GM06990 (cell line): Measurements from ENCODE around the gene ZNF556.
A peak's percentile ranks its signal among the peaks of the same experiment; 100 is the strongest.

Source experiments
- DNase-seq: peaks from one replicate; pipeline ENCODE4 v3.0.0-alpha.2; 2011; ENCODE audit not compliant: insufficient read length; ENCODE audit errors: extremely low read depth
- H3K27me3 ChIP-seq: replicated peaks from 2 replicates; pipeline ENCODE4 v1.6.0; 2011; ENCODE audit warnings: low read length; ENCODE audit not compliant: control insufficient read depth, insufficient read depth
- H3K36me3 ChIP-seq: 2 replicates; pipeline ENCODE4 v1.5.1; 2011; ENCODE audit warnings: low read length; ENCODE audit not compliant: control insufficient read depth, insufficient read depth
- H3K4me3 ChIP-seq: replicated peaks from 2 replicates; pipeline ENCODE4 v1.5.1; 2011; ENCODE audit warnings: low read depth, mild to moderate bottlenecking, control low read depth, low read length
- TF ChIP-seq, protein P1 (sequence below): IDR thresholded peaks from 2 replicates; pipeline ENCODE4 v1.5.1; 2011; ENCODE audit warnings: low read length, control low read depth, mild to moderate bottlenecking, inconsistent platforms; ENCODE audit not compliant: insufficient read depth, poor library complexity, severe bottlenecking

Gene ZNF556

DNA sequence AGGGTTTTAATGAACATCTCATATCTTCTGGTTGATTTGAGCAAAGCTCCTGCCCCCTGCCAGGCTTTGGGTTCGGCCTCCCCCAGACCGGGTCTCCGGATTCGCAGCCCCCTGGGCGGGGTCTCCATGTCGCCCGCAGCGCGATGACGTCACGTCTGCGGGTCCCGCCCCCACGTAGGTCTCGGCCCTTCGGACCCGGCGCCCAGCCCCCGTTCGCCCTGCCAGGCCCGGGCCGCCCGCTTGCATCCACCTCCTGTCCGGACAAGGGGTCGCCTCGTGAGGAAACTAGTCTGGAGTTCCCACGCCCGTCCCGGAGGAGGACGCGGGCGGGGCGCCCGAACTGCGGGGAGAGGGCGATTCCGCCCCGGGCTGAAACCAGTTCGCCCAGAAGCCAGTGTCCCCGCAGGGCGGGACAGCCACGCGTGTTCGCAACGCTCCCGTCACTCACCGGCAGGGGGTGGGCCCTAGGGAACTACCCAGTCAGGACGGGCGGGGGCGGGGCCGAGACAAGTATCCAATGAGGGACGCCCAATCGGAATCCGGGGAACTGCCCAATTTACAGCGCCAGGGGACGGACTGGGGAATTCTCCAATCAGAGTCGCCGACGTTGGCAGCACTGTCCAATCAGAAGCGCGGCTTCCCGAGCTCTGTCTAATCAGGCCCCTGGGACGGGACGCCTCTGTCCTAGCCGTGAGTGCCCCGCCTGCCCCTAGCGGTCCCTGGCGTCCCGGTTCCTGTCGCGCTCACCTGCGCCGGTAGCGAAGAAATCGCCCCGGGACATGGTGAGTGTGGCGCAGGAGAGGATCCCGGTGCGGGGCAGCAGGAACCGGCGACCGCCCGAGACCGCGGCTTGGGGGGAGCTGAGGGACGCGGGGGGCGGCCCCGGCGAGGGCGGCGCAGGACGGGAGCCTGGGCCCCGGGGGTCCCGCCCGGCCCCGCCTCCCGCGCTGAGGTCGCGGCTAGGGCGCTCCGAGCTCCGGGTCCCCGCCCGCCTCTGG is 26.0 kb upstream of the ZNF556 start, which contains the start of gene ZNF555:
Gene ZNF555, plus strand, starts transcription at position 682 of the 998 bp plus-strand sequence. Its CDS starts 98 bp downstream, at position 780.
- Histone ChIP-seq H3K36me3 (no peaks in the 10 kb centered on the region), H3K4me3 (peak within 1 kb of the TSS; percentile 81), H3K27me3 (no peaks in the 10 kb centered on the region)
- DNase-seq: peak; percentile 96
- TF ChIP-seq, protein P1, sequence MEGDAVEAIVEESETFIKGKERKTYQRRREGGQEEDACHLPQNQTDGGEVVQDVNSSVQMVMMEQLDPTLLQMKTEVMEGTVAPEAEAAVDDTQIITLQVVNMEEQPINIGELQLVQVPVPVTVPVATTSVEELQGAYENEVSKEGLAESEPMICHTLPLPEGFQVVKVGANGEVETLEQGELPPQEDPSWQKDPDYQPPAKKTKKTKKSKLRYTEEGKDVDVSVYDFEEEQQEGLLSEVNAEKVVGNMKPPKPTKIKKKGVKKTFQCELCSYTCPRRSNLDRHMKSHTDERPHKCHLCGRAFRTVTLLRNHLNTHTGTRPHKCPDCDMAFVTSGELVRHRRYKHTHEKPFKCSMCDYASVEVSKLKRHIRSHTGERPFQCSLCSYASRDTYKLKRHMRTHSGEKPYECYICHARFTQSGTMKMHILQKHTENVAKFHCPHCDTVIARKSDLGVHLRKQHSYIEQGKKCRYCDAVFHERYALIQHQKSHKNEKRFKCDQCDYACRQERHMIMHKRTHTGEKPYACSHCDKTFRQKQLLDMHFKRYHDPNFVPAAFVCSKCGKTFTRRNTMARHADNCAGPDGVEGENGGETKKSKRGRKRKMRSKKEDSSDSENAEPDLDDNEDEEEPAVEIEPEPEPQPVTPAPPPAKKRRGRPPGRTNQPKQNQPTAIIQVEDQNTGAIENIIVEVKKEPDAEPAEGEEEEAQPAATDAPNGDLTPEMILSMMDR: peak; percentile 64

DNA sequence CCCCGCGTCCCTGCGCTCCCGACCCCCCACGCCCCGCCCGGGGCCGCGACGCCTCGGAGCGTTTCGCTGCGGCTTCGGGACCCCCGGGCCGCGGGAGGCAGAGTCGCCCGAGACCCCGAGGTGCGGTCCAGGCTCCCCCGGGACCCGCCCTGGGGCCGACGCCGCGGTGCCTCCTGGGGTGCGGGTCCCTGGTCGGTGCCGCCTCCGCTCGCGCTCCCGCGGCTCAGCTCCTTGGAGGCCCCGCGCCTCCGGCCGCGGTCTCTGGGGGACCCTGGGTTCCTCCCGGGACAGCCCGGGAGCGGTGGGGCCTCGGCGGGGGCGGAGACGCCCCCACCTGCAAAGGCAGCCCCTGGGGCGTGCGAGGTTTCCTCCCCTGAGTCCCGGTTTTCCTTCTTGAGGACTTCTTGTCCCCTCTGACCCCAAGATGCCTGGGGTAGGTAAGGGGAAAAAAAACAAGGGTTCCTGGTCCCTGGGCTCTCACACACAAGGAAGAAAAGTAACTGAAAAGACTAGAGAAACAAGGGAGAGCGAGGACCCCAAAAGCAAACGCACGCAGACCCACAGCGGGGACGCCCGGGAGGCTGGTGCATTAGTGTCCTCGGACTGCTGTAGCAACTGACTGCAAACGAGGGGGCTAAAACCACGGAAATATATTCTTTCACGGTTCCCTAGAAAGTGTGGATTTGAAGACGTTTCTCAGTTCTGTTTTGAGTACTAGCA is 25.1 kb upstream of the ZNF556 start:
- no peak for DNase-seq
- TF ChIP-seq, protein P1: no peak

DNA sequence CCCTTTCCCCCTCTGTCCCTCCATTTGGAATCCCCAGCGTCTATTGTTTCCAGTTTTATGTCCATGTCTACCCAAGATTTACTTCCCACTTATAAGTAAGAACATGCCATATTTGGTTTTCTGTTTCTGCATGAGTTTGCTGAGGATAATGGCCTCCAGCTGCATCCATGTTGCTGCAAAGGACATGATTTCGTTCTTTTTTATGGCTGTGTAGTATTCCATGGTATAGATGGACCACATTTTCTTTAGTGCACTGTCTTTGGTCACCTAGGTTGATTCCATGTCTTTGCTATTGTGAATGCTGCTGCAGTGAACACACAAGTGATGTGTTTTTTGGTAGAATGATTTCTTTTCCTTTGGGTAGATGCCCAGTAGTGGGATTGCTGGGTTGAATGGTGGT is 22.0 kb upstream of the ZNF556 start:
- no peaks in the 10 kb centered on the region for H3K36me3 ChIP-seq
- no peak overlapping the region for H3K4me3 ChIP-seq
- TF ChIP-seq, protein P1: no peak
- H3K27me3 ChIP-seq: no peaks in the 10 kb centered on the region
- no peak for DNase-seq

More for the DNA sequence above, 25.1 kb upstream of the ZNF556 start:
- Histone ChIP-seq H3K27me3 (no peaks in the 10 kb centered on the region), H3K4me3 (peak overlapping the region; percentile 71), H3K36me3 (no peaks in the 10 kb centered on the region)

DNA sequence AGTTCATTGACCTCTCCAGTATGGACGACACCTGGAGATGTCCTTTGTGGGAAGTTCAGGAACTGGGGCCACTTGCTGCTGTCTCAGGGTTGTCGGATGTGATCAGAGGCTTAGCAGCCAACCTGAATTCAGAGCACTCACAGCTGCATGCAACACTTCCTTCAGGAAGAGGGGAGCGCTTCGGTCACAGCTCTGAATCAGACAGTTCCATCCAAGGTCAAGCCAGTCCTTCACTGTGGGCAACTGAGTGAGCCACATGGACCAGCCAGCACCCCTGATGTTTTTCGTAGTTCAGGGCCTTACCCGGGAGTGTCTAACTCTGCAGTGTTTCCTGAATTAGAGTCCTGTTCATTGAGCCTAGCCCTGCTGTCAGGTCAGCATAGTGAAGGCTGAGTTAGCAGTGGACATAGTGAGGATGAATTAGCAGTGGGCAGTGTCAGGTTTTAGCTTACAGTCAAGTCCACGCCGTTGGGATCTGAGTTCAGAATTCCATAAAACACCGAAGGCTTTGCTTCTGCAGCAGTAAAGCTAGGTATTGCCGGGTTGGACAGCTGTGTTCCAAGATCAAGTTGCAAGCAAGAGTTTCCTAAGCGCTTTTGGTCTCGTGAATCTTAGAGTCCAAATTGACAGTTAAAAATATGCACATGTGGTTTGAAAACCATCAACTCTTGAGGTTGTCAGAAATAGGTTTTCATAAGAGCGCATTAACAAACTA is 20.8 kb upstream of the ZNF556 start:
- H3K4me3 ChIP-seq: no peak overlapping the region
- TF ChIP-seq, protein P1: no peak
- DNase-seq: no peak
- no peaks in the 10 kb centered on the region for H3K36me3 ChIP-seq
- H3K27me3 ChIP-seq: no peaks in the 10 kb centered on the region

DNA sequence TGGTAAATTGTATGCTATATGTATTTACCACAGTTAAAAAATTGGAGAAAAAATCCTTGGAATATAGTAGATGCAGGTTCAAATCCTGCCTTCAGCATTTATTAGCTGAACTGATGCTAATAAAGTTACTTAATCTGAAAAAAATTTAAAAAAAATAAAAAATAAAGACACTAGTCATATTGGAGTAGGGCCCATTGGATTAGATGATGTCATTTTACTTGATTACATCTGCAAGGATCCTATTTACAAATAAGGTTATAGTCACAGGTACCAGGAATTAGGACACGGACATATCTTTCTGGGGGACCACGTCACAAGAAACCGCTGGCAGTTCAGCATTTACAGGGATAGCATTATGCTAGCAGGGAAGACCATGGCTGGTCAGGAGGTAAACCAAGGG is 19.6 kb upstream of the ZNF556 start:
- Histone ChIP-seq H3K4me3 (no peak overlapping the region), H3K36me3 (peaks cover under 1% of the 10 kb centered on the region), H3K27me3 (no peaks in the 10 kb centered on the region)
- TF ChIP-seq, protein P1: no peak
- no peak for DNase-seq
